ENCODE measurements around the gene MICOS13.

Gene MICOS13

DNA sequence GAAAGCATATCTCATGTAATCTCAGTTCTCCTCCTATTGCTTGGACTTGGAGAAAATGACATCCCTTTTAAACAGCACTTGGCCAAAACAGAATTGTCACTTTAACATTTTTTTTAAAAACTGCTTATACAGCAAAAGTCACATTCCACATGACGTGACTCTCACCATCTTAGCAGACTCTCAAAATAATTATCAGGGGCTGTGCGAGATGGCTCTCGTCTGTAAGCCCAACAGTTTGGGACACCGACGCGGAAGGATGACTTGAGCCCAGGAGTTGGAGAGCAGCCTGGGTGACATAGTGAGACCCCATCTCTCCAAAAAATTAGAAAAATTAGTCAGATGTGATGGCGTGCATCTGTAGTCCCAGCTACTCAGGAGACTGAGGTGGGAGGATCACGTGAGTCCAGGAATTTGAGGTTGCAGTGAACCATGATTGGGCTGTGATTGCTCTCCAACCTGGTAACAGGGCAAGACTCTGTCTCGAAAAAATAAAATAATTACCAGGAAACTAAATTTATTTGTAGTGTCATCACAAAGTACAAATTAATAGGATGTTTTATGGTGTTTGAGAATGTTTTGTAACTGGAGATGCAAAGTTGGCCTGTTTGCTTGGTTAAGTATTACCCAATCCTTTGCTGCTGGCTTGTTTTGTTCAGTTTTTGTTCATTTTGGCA lies 48.6 kb downstream of the MICOS13 start:
- TF ChIP-seq, protein P1, sequence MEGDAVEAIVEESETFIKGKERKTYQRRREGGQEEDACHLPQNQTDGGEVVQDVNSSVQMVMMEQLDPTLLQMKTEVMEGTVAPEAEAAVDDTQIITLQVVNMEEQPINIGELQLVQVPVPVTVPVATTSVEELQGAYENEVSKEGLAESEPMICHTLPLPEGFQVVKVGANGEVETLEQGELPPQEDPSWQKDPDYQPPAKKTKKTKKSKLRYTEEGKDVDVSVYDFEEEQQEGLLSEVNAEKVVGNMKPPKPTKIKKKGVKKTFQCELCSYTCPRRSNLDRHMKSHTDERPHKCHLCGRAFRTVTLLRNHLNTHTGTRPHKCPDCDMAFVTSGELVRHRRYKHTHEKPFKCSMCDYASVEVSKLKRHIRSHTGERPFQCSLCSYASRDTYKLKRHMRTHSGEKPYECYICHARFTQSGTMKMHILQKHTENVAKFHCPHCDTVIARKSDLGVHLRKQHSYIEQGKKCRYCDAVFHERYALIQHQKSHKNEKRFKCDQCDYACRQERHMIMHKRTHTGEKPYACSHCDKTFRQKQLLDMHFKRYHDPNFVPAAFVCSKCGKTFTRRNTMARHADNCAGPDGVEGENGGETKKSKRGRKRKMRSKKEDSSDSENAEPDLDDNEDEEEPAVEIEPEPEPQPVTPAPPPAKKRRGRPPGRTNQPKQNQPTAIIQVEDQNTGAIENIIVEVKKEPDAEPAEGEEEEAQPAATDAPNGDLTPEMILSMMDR (IDR thresholded peaks at IDR 0.05; ENCODE audit: low read depth, low read length, missing control alignments): no peak
- in situ Hi-C loops (cut with HindIII; ENCODE audit: low sequenced_read_pairs): no loop called here
- no peak overlapping the region for H3K4me3 ChIP-seq (ENCODE audit: low read depth, low read length)
- DNase-seq (ENCODE audit: low read depth): no peak

DNA sequence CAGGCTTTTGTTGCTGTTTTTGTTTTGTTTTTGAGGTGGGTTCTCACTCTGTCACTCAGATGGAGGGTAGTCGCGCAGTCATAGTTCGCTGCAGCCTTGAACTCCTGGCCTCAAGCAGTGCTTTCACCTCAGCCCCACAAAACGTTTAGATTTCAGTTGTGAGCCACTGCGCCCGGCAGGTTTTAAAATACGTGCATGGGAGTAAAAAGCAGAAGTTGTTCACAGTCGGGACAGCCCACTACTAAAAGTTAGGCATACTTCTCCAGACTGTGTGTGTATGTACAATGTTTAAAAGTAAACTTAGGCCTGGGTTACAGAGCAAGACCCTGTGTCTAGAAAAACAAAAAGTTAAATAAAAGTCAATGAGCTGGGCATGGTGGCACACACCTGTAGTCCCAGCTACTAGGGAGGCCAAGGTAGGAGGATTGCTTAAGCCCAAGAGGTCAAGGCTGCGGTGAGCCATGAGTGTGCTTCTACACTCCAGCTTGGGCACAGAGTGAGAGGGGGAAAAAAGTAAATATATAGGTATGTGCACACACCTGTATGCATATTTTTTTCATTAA lies 51.3 kb downstream of the MICOS13 start:
- in situ Hi-C loops (cut with HindIII; ENCODE audit: low sequenced_read_pairs): no loop called here
- DNase-seq (ENCODE audit: low read depth): no peak
- TF ChIP-seq, protein P1 (IDR thresholded peaks at IDR 0.05; ENCODE audit: low read depth, low read length, missing control alignments): no peak
- no peak overlapping the region for H3K4me3 ChIP-seq (ENCODE audit: low read depth, low read length)

DNA sequence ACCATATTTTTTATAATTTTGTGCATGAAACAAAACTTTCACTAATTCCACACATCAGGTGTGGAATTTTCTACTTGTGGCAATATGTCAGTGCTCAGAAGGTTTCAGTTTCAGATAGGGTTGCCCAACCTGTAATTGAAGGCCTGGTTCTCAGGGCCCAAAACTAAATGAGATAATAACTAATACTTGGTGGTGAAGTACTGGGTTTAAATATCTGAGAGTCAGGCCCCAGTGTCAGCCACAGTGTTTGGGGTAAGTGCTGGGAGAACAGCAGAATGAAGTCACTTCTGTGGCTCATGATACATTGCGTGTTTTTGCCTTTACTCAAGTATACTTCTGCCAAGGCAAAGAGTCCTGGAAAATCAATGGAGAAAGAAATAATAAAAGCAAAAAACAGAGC lies 51.9 kb downstream of the MICOS13 start:
- in situ Hi-C loops (cut with HindIII; ENCODE audit: low sequenced_read_pairs): no loop called here
- DNase-seq (ENCODE audit: low read depth): no peak
- TF ChIP-seq, protein P1 (IDR thresholded peaks at IDR 0.05; ENCODE audit: low read depth, low read length, missing control alignments): no peak
- H3K4me3 ChIP-seq (ENCODE audit: low read depth, low read length): no peak overlapping the region

Measured in astrocyte of the cerebellum (primary cell).